Neural cell (in vitro differentiated cells): Measurements from ENCODE around the gene PIP4K2C. TPM values are rescaled to one million over a fixed set of nuclear protein-coding genes. Genes with fewer than 3 reads are reported as not detected.

Source experiments
- H2AFZ ChIP-seq: fragments of 200-600, 300-800 bp; sonication (generic), shearing (Covaris generic); 2 replicates; pipeline ENCODE4 v1.6.0; 2014; ENCODE audit warnings: low read depth, mild to moderate bottlenecking, antibody characterized with exemption, low read length, moderate library complexity
- H3F3A ChIP-seq: fragments of 200-600 bp; shearing (Covaris generic); 2 replicates; pipeline ENCODE4 v1.6.1; 2016; ENCODE audit warnings: mild to moderate bottlenecking, moderate library complexity, mixed read lengths, antibody characterized with exemption, low read length; ENCODE audit not compliant: insufficient read depth, poor library complexity, severe bottlenecking
- H3K27ac ChIP-seq: fragments of 200-600, 300-800 bp; sonication (generic), shearing (Covaris generic); 2 replicates; pipeline ENCODE4 v1.5.1; 2014; ENCODE audit warnings: mild to moderate bottlenecking, low read length, moderate library complexity
- H3K27me3 ChIP-seq: fragments of 300-800, 200-600 bp; sonication (generic), shearing (Covaris generic); 2 replicates; pipeline ENCODE4 v1.6.0; 2014; ENCODE audit warnings: mild to moderate bottlenecking, low read depth, low read length, moderate library complexity; ENCODE audit not compliant: insufficient read depth
- H3K36me3 ChIP-seq: fragments of 300-800, 200-600 bp; sonication (generic), shearing (Covaris generic); 2 replicates; pipeline ENCODE4 v1.5.1; 2014; ENCODE audit warnings: mild to moderate bottlenecking, antibody characterized with exemption, low read length, moderate library complexity; ENCODE audit not compliant: insufficient read depth
- H3K4me2 ChIP-seq: fragments of 300-800, 200-600 bp; sonication (generic), shearing (Covaris generic); 2 replicates; pipeline ENCODE4 v1.6.0; 2014; ENCODE audit warnings: mild to moderate bottlenecking, low read length
- H3K4me3 ChIP-seq: fragments of 300-800, 200-600 bp; sonication (generic), shearing (Covaris generic); 2 replicates; pipeline ENCODE4 v1.5.1; 2014; ENCODE audit warnings: mild to moderate bottlenecking, low read length, moderate library complexity
- H3K79me2 ChIP-seq: fragments of 200-600 bp; shearing (Covaris generic); replicated peaks from 2 replicates; pipeline ENCODE4 v1.6.0; 2014; ENCODE audit warnings: mild to moderate bottlenecking, low read length, moderate library complexity; ENCODE audit not compliant: insufficient read depth
- H3K9ac ChIP-seq: fragments of 300-800, 200-600 bp; sonication (generic), shearing (Covaris generic); 2 replicates; pipeline ENCODE4 v1.6.1; 2016; ENCODE audit warnings: mild to moderate bottlenecking, low read length, mixed read lengths
- H3K9me2 ChIP-seq: fragments of 200-600 bp; shearing (Covaris generic); 2 replicates; pipeline ENCODE4 v1.6.1; 2016; ENCODE audit warnings: mild to moderate bottlenecking, low read length, mixed read lengths; ENCODE audit not compliant: insufficient read depth
- H3K9me3 ChIP-seq: fragments of 200-600, 300-800 bp; sonication (generic), shearing (Covaris generic); 2 replicates; pipeline ENCODE4 v1.6.1; 2016; ENCODE audit warnings: mild to moderate bottlenecking, mixed run types, low read length, moderate library complexity, mixed read lengths
- H4K20me1 ChIP-seq: fragments of 200-600 bp; shearing (Covaris generic); 2 replicates; pipeline ENCODE4 v1.6.1; 2016; ENCODE audit warnings: mild to moderate bottlenecking, mixed run types; ENCODE audit not compliant: insufficient read depth
- EP300 ChIP-seq: fragments of 450-650 bp; conservative IDR thresholded peaks from 2 replicates; pipeline ENCODE4 v1.6.1; 2014; ENCODE audit warnings: antibody characterized with exemption, mild to moderate bottlenecking, moderate library complexity; ENCODE audit not compliant: poor library complexity, severe bottlenecking
- EZH2 ChIP-seq: fragments of 200-600, 300-800 bp; shearing (Covaris generic), sonication (generic); IDR thresholded peaks from 2 replicates; pipeline ENCODE4 v1.6.1; 2014; ENCODE audit warnings: antibody characterized with exemption, low read length, borderline replicate concordance, mild to moderate bottlenecking; ENCODE audit not compliant: insufficient read depth, poor library complexity, severe bottlenecking
- MXI1 ChIP-seq: fragments of 450-650 bp; conservative IDR thresholded peaks from 2 replicates; pipeline ENCODE4 v1.6.1; 2014; ENCODE audit warnings: antibody characterized with exemption, mild to moderate bottlenecking; ENCODE audit not compliant: poor library complexity, severe bottlenecking
- POLR2AphosphoS5 ChIP-seq: IDR thresholded peaks from 2 replicates; pipeline ENCODE4 v1.6.1; 2012
- RAD21 ChIP-seq: fragments of 450-650 bp; conservative IDR thresholded peaks from 2 replicates; pipeline ENCODE4 v1.6.1; 2014; ENCODE audit warnings: antibody characterized with exemption, mild to moderate bottlenecking, moderate library complexity
- REST ChIP-seq: IDR thresholded peaks from 2 replicates; pipeline ENCODE4 v1.6.1; 2012; ENCODE audit warnings: borderline replicate concordance
- SMC3 ChIP-seq: fragments of 450-650 bp; conservative IDR thresholded peaks from 2 replicates; pipeline ENCODE4 v1.6.1; 2014; ENCODE audit warnings: antibody characterized with exemption, mild to moderate bottlenecking, moderate library complexity; ENCODE audit not compliant: poor library complexity
- TAF1 ChIP-seq: IDR thresholded peaks from 2 replicates; pipeline ENCODE4 v1.6.1; 2012; ENCODE audit warnings: low read depth
- polyA plus RNA-seq: library from polyadenylated mRNA; depleted of rRNA; stranded (reverse); fragments of >200 nt; gene quantifications from 2 replicates; pipeline ENCODE4 v1.2.3, GENCODE V29; 2014
- TF ChIP-seq, protein P1 (sequence below): fragments of 450-650 bp; IDR thresholded peaks from 2 replicates; pipeline ENCODE4 v1.5.1; 2014; ENCODE audit warnings: antibody characterized with exemption, mild to moderate bottlenecking, moderate library complexity; ENCODE audit not compliant: poor library complexity, severe bottlenecking

The PIP4K2C gene
- polyA plus RNA-seq, 1 donor from 2014 or later: 22.1 TPM

DNA sequence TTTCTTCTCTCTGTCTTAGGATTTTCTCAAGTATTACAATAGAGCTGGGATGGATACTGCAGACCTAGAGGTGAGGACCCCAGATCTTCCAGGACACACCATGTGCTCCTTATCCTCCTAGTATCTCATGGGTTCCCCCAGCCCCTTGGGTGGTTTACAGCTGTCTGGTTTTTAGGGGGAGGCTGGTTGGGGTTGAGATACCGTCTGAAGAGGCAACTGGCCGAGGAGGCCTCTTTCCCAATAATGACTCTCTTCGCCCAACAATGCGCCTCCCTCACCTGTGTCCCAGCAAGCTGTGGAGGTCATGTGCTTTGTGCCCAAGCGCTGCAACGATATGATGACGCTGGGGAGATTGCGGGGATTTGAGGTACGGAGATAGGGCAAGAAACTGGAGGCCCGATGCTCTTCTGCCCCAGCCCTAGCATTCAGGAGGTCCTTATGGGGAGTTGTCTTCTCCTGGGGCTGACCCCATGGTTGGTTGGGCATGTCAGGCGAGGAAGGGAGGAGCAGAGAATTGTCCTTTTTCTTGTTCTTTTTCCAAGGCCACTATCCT is 24.0 kb downstream of the PIP4K2C start:
- H3K36me3 ChIP-seq: no peaks in the 10 kb centered on the region
- no peak overlapping the region for H3K27ac ChIP-seq
- no peaks in the 10 kb centered on the region for H3K9me2 ChIP-seq
- H3K27me3 ChIP-seq: peaks cover 36% of the 10 kb centered on the region
- H3K4me3 ChIP-seq: no peak overlapping the region
- H3K9me3 ChIP-seq: no peaks in the 10 kb centered on the region
- TF ChIP-seq REST (no peak), EZH2 (no peak), RAD21 (no peak), SMC3 (no peak), TAF1 (no peak), MXI1 (no peak), POLR2AphosphoS5 (no peak), EP300 (no peak)
- TF ChIP-seq, protein P1, sequence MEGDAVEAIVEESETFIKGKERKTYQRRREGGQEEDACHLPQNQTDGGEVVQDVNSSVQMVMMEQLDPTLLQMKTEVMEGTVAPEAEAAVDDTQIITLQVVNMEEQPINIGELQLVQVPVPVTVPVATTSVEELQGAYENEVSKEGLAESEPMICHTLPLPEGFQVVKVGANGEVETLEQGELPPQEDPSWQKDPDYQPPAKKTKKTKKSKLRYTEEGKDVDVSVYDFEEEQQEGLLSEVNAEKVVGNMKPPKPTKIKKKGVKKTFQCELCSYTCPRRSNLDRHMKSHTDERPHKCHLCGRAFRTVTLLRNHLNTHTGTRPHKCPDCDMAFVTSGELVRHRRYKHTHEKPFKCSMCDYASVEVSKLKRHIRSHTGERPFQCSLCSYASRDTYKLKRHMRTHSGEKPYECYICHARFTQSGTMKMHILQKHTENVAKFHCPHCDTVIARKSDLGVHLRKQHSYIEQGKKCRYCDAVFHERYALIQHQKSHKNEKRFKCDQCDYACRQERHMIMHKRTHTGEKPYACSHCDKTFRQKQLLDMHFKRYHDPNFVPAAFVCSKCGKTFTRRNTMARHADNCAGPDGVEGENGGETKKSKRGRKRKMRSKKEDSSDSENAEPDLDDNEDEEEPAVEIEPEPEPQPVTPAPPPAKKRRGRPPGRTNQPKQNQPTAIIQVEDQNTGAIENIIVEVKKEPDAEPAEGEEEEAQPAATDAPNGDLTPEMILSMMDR: no peak
- H4K20me1 ChIP-seq: no peaks in the 10 kb centered on the region
- no peaks in the 10 kb centered on the region for H3K79me2 ChIP-seq
- H3K4me2 ChIP-seq: no peak overlapping the region
- H3F3A ChIP-seq: no peaks in the 10 kb centered on the region
- H2AFZ ChIP-seq: no peak overlapping the region
- H3K9ac ChIP-seq: no peak overlapping the region

DNA sequence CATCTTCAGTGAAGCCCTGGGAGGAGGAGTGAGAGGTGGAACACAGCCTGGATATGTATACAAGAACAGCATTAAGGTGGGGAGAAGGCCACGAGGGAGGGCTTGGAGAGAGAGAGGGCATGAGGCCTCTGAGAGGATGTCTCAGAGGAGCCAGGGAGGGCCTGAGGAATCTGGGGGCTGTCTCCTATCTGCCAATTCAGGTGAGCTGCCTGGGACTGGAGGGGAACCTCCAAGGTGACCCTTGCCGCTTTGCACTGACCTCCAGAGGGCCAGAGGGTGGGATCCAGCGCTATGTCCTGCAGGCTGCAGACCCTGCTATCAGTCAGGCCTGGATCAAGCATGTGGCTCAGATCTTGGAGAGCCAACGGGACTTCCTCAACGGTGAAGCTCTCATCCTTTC is 24.6 kb downstream of the PIP4K2C start:
- Histone ChIP-seq H3K27me3 (peaks cover 36% of the 10 kb centered on the region), H3K36me3 (no peaks in the 10 kb centered on the region), H3K9me3 (no peaks in the 10 kb centered on the region), H3K9ac (no peak overlapping the region), H3K79me2 (no peaks in the 10 kb centered on the region), H3K4me3 (no peak overlapping the region), H3K9me2 (no peaks in the 10 kb centered on the region), H2AFZ (no peak overlapping the region), H4K20me1 (no peaks in the 10 kb centered on the region), H3K4me2 (no peak overlapping the region), H3K27ac (no peak overlapping the region), H3F3A (no peaks in the 10 kb centered on the region)
- TF ChIP-seq MXI1: no peak
- TF ChIP-seq, protein P1: no peak
- TF ChIP-seq EP300: no peak
- no peak for TF ChIP-seq TAF1
- no peak for TF ChIP-seq SMC3
- TF ChIP-seq REST: no peak
- TF ChIP-seq POLR2AphosphoS5: no peak
- TF ChIP-seq EZH2: no peak
- TF ChIP-seq RAD21: no peak
